IPS DF 19.7 (cell line): ENCODE data around the gene OR12D3.
A peak's percentile ranks its signal among the peaks of the same experiment; 100 is the strongest.
"Not testable (repeated sequence)": the region's sequence is repeated elsewhere in the genome, so short reads cannot be mapped to it uniquely, and the experiment has no call there.

Source experiments
- DNase-seq: peaks from one replicate; pipeline ENCODE4 v3.0.0-alpha.2; 2013; ENCODE audit warnings: low read depth, low spot score

The OR12D3 gene

GRCh38 chr6:29375191-29375590 lies at the start of gene OR12D3:
Gene OR12D3, minus strand, starts transcription at chr6:29375291. Its CDS starts 4 bp downstream, at chr6:29375287.
- no peak for DNase-seq

GRCh38 chr6:29424575-29424974 lies 49.5 kb upstream of the OR12D3 start:
- no peak for DNase-seq

- DNase-seq: peak; percentile 47
Observed at GRCh38 chr6:29424168-29424567, 49.1 kb upstream of the OR12D3 start.

- DNase-seq: no peak
Observed at GRCh38 chr6:29419516-29419915, 44.4 kb upstream of the OR12D3 start.

GRCh38 chr6:29414588-29414987 lies 39.5 kb upstream of the OR12D3 start, which contains the start of gene OR12D1:
Gene OR12D1, plus strand, starts transcription at chr6:29414928.
- no peak for DNase-seq

- DNase-seq: no peak
Observed at GRCh38 chr6:29403801-29404200, 28.7 kb upstream of the OR12D3 start.

- DNase-seq: no peak
Observed at GRCh38 chr6:29399525-29399924, 24.4 kb upstream of the OR12D3 start.

- DNase-seq: no peak
Observed at GRCh38 chr6:29395331-29395730, 20.2 kb upstream of the OR12D3 start, which contains the start of gene OR12D2. Gene OR12D2, plus strand, starts transcription at chr6:29395631. Its CDS starts 1,069 bp downstream, at chr6:29396700.

GRCh38 chr6:29388533-29388932 lies 13.4 kb upstream of the OR12D3 start:
- DNase-seq: no peak

- DNase-seq: no peak
Observed at GRCh38 chr6:29376003-29376402, 912 bp upstream of the OR12D3 start.

GRCh38 chr6:29368765-29369164 lies 6.3 kb downstream of the OR12D3 start, which contains the start of gene OR5V1:
Gene OR5V1, minus strand, starts transcription at chr6:29368865. Its CDS starts 12,670 bp downstream, at chr6:29356195.
- DNase-seq: no peak

- DNase-seq: no peak
Observed at GRCh38 chr6:29355603-29356002, 19.5 kb downstream of the OR12D3 start.

GRCh38 chr6:29354980-29355379 lies 20.1 kb downstream of the OR12D3 start:
- DNase-seq: no peak

- not testable (repeated sequence) for DNase-seq
Observed at GRCh38 chr6:29349348-29349747, 25.7 kb downstream of the OR12D3 start.

GRCh38 chr6:29345380-29345779 lies 29.7 kb downstream of the OR12D3 start:
- no peak for DNase-seq

- no peak for DNase-seq
Observed at GRCh38 chr6:29336269-29336668, 38.8 kb downstream of the OR12D3 start.

GRCh38 chr6:29332676-29333075 lies 42.4 kb downstream of the OR12D3 start:
- no peak for DNase-seq

- DNase-seq: no peak
Observed at GRCh38 chr6:29325777-29326176, 49.3 kb downstream of the OR12D3 start.
